ENCODE data around the gene HDAC9. TPM values are rescaled to one million over a fixed set of nuclear protein-coding genes. Genes with fewer than 3 reads are reported as not detected.

Gene HDAC9
- total and polyA plus RNA-seq, 2 of the 13 experiments (the other 11 are each of a cell fraction or from before 2014, with no cell fraction given): 0.05 to 0.07 TPM

DNA sequence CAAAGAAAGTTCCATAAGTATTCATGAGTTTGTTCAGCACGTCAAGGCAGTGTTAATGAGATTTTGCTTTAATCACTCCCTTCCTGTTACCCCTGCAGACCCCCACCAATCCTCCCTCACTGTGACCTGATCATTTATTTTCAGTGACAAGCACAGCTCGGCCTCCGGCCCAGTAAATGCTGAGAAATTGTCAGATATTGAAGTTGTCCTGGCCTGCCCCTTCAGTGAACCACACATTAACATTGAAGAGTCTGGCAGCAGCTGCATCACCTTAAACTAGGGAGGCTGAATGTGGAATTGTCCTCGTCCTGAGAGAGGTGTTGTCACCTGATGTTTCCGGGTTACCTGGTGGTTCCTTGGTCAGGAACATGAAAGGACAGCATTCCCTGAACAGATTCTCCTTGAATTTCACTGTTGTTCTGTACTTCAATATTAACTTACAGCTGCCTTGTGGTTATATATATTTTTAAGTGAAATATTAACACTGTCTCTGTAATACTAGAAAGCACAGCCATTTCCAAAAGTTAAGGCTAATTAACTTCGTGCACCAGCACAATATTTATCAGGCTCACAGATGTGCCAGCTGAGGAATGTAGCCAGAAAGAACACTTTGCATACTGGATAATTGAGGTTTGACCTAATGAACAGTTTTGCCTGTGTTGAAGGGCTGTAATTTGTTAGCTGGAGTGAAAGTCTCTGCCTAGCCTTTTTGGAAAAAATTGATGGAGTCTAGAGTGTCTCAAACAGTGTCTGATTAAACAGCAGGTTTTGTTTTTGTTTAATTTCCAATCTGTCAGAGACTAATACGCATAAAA lies 265.3 kb downstream of the HDAC9 start:
- POLR2A ChIA-PET: no interaction called here
- BruUV-seq (replicated peaks): no TSS peak

More for the DNA sequence above, 265.3 kb downstream of the HDAC9 start:
- H3K4me1 ChIP-seq (ENCODE audit: insufficient read depth, low read length): no peaks in the 10 kb centered on the region
- no peak for FAIRE-seq
- 6% methylated on average over 6 of the region's 7 CpGs for WGBS (ENCODE audit: low lambda C conversion rate)
- no peaks in the 10 kb centered on the region for H3K79me2 ChIP-seq (ENCODE audit: insufficient read depth, low read length)
- no peak overlapping the region for H3K27ac ChIP-seq (ENCODE audit: extremely low read length, insufficient read depth, low read length)
- no peaks in the 10 kb centered on the region for H3K9me3 ChIP-seq (ENCODE audit: low read length)
- H3K27me3 ChIP-seq (ENCODE audit: control insufficient read depth in 1 of 2, insufficient read depth in 2 of 2, low read length in 2 of 2): no peaks in the 10 kb centered on the region
- ATAC-seq: no peak
- CTCF ChIA-PET (ENCODE audit: low intra/inter-chr PET ratio, low total read pairs): no interaction called here
- no peak overlapping the region for H2AFZ ChIP-seq (ENCODE audit: low read length)
- no peak overlapping the region for H3K9ac ChIP-seq (ENCODE audit: insufficient read depth, low read depth, low read length)
- no peaks in the 10 kb centered on the region for H3K36me3 ChIP-seq (replicated peaks in 1 of 2; ENCODE audit: control insufficient read depth in 1 of 2, insufficient read depth in 2 of 2, low read length in 2 of 2)
- no peak overlapping the region for H3K4me3 ChIP-seq (replicated peaks in 1 of 3; ENCODE audit: insufficient read depth in 1 of 3, low read depth in 2 of 3, low read length in 3 of 3)
- no peak for TF ChIP-seq ZNF839 (CRISPR knock-in tag; IDR thresholded peaks at IDR 0.05; ENCODE audit: borderline replicate concordance)
- TF ChIP-seq, protein P1, sequence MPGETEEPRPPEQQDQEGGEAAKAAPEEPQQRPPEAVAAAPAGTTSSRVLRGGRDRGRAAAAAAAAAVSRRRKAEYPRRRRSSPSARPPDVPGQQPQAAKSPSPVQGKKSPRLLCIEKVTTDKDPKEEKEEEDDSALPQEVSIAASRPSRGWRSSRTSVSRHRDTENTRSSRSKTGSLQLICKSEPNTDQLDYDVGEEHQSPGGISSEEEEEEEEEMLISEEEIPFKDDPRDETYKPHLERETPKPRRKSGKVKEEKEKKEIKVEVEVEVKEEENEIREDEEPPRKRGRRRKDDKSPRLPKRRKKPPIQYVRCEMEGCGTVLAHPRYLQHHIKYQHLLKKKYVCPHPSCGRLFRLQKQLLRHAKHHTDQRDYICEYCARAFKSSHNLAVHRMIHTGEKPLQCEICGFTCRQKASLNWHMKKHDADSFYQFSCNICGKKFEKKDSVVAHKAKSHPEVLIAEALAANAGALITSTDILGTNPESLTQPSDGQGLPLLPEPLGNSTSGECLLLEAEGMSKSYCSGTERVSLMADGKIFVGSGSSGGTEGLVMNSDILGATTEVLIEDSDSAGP (CRISPR knock-in tag; IDR thresholded peaks at IDR 0.05; ENCODE audit: borderline replicate concordance): no peak
- TF ChIP-seq TCF7 (IDR thresholded peaks at IDR 0.05; ENCODE audit: low read depth): no peak
- TF ChIP-seq MEIS1 (CRISPR knock-in tag; IDR thresholded peaks at IDR 0.05; ENCODE audit: borderline replicate concordance): no peak
- TF ChIP-seq EEA1 (CRISPR knock-in tag; IDR thresholded peaks at IDR 0.05; ENCODE audit: borderline replicate concordance): no peak
- TF ChIP-seq, protein P2, sequence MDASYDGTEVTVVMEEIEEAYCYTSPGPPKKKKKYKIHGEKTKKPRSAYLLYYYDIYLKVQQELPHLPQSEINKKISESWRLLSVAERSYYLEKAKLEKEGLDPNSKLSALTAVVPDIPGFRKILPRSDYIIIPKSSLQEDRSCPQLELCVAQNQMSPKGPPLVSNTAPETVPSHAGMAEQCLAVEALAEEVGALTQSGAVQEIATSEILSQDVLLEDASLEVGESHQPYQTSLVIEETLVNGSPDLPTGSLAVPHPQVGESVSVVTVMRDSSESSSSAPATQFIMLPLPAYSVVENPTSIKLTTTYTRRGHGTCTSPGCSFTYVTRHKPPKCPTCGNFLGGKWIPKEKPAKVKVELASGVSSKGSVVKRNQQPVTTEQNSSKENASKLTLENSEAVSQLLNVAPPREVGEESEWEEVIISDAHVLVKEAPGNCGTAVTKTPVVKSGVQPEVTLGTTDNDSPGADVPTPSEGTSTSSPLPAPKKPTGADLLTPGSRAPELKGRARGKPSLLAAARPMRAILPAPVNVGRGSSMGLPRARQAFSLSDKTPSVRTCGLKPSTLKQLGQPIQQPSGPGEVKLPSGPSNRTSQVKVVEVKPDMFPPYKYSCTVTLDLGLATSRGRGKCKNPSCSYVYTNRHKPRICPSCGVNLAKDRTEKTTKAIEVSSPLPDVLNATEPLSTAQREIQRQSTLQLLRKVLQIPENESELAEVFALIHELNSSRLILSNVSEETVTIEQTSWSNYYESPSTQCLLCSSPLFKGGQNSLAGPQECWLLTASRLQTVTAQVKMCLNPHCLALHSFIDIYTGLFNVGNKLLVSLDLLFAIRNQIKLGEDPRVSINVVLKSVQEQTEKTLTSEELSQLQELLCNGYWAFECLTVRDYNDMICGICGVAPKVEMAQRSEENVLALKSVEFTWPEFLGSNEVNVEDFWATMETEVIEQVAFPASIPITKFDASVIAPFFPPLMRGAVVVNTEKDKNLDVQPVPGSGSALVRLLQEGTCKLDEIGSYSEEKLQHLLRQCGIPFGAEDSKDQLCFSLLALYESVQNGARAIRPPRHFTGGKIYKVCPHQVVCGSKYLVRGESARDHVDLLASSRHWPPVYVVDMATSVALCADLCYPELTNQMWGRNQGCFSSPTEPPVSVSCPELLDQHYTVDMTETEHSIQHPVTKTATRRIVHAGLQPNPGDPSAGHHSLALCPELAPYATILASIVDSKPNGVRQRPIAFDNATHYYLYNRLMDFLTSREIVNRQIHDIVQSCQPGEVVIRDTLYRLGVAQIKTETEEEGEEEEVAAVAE (CRISPR knock-in tag; IDR thresholded peaks at IDR 0.05; ENCODE audit: borderline replicate concordance): no peak
- TF ChIP-seq ZNF749 (CRISPR knock-in tag; IDR thresholded peaks at IDR 0.05; ENCODE audit: borderline replicate concordance): no peak
- TF ChIP-seq ONECUT2 (CRISPR knock-in tag; IDR thresholded peaks at IDR 0.05): no peak
- TF ChIP-seq, protein P3, sequence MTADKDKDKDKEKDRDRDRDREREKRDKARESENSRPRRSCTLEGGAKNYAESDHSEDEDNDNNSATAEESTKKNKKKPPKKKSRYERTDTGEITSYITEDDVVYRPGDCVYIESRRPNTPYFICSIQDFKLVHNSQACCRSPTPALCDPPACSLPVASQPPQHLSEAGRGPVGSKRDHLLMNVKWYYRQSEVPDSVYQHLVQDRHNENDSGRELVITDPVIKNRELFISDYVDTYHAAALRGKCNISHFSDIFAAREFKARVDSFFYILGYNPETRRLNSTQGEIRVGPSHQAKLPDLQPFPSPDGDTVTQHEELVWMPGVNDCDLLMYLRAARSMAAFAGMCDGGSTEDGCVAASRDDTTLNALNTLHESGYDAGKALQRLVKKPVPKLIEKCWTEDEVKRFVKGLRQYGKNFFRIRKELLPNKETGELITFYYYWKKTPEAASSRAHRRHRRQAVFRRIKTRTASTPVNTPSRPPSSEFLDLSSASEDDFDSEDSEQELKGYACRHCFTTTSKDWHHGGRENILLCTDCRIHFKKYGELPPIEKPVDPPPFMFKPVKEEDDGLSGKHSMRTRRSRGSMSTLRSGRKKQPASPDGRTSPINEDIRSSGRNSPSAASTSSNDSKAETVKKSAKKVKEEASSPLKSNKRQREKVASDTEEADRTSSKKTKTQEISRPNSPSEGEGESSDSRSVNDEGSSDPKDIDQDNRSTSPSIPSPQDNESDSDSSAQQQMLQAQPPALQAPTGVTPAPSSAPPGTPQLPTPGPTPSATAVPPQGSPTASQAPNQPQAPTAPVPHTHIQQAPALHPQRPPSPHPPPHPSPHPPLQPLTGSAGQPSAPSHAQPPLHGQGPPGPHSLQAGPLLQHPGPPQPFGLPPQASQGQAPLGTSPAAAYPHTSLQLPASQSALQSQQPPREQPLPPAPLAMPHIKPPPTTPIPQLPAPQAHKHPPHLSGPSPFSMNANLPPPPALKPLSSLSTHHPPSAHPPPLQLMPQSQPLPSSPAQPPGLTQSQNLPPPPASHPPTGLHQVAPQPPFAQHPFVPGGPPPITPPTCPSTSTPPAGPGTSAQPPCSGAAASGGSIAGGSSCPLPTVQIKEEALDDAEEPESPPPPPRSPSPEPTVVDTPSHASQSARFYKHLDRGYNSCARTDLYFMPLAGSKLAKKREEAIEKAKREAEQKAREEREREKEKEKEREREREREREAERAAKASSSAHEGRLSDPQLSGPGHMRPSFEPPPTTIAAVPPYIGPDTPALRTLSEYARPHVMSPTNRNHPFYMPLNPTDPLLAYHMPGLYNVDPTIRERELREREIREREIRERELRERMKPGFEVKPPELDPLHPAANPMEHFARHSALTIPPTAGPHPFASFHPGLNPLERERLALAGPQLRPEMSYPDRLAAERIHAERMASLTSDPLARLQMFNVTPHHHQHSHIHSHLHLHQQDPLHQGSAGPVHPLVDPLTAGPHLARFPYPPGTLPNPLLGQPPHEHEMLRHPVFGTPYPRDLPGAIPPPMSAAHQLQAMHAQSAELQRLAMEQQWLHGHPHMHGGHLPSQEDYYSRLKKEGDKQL (CRISPR knock-in tag; IDR thresholded peaks at IDR 0.05; ENCODE audit: low read depth): no peak
- intact Hi-C loops (cut with micrococcal nuclease; ENCODE audit: unreplicated experiment): no loop called here
- H4K20me1 ChIP-seq (ENCODE audit: insufficient read depth, low read length): no peaks in the 10 kb centered on the region
- DNase-seq (ENCODE audit: low spot score): no peak
- in situ Hi-C loops (cut with HindIII; ENCODE audit: extremely low pct_ligation_motif_present, low pct_unique_long_range_greater_than_20kb): no loop called here
- no peak overlapping the region for H3K4me2 ChIP-seq (ENCODE audit: low read depth, low read length)
